ENCODE results near the gene UBFD1.
"Not testable (repeated sequence)": the region's sequence is repeated elsewhere in the genome, so short reads cannot be mapped to it uniquely, and the experiment has no call there.

Gene UBFD1

GRCh38 chr16:23527961-23528643, 29.4 kb upstream of the UBFD1 start:
- DNase-seq: no peak

- DNase-seq: no peak
Measured at GRCh38 chr16:23528644-23529310, 28.8 kb upstream of the UBFD1 start.

DNA sequence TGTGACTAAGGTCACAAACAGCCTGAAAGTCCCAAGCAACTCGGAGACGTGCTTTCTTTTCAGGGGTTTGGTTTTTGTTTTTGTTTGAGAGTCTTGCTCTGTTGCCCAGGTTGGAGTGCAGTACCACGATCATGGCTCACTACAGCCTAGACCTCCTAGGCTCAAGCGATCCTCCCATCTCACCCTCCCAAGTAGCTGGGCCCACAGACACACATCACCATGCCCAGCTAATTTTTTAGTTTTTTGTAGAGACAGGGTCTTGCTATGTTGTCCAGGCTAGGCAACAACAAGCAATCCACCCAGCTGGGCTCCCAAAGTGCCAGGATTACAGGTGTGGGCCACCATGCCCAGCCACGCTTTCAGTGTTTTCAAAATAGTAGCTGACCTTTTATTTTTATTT, 27.5 kb upstream of the UBFD1 start:
- no peak for DNase-seq

GRCh38 chr16:23532448-23532847, 25.1 kb upstream of the UBFD1 start:
- no peak for DNase-seq

- DNase-seq: no peak
Measured at GRCh38 chr16:23534868-23535860, 22.4 kb upstream of the UBFD1 start.

GRCh38 chr16:23535901-23536300, 21.6 kb upstream of the UBFD1 start:
- DNase-seq: no peak

- no peak for DNase-seq
Measured at GRCh38 chr16:23537390-23537789, 20.1 kb upstream of the UBFD1 start.

- no peak for DNase-seq
Measured at GRCh38 chr16:23538919-23539278, 18.6 kb upstream of the UBFD1 start.

DNA sequence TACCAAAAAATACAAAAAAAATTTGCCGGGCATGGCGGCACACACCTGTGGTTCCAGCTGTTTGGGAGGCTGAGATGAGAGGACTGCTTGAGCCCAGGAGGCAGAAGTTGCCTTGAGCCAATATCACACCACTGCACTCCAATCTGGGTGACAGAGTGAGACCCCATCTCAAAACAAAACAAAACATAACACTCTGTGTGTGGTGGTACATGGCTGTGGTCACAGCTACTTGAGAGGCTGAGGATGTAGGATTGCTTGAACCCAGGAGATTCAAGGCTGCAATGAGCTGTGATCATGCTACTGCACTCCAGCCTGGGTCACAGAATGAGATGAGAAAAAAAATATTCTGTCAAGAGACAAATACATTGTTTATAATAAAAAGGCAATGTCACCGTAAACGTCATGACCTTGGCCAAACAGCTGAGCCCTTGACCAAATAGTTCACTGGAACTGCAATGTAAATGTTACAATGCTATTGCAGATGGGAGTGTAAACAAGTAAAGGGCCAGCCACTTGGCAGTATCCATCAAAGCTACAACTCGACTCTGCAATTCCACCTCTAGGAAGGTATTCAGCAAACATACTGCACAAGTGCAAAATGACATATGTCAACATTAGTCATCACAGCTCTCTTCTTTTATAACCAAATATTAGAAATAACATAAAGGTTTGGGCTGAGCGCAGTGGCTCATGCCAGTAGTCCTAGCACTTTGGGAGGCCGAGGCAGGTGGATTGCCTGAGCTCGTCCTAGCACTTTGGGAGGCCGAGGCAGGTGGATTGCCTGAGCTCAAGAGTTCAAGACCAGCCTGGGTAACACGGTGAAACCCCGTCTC, 17.3 kb upstream of the UBFD1 start:
- DNase-seq: no peak

GRCh38 chr16:23540817-23541178, 16.7 kb upstream of the UBFD1 start:
- DNase-seq: not testable (repeated sequence)

GRCh38 chr16:23544436-23544835, 13.1 kb upstream of the UBFD1 start:
- DNase-seq: no peak

DNA sequence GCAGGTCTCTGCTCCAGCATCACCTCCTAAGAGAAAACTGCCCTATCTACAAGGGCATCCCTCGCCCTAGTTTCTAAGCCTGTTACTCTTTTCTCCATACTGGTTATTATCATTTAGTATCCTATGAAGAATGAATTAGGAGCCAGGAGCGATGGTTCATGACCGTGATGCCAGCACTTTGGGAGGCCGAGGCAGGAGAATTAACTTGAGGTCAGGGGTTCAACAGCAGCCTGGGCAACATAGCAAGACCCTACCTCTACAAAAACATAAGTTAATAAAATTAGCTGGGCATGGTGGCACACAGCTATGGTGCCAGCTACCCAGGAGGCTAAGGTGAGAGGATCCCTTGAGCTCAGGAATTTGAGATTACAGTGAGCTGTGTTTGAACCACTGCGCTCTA, 7.6 kb upstream of the UBFD1 start:
- DNase-seq: no peak

DNA sequence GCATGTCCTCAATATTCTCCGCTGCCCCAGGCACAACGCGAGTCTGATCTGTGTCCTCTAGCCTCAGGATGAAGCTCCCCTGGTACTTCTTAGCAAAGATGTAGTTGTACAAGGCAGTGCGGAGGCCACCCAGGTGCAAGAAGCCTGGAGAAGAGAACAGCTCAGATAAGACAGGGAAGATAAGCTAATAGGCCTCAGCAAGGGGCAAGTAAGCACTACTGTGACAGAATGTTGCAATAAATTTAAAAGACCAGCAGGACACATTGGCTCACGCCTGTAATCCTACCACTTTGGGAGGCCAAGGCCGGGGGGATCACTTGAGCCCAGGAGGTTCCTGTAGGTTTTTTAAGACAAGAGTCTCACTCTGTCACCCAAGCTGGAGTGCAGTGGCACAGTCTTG, 5.4 kb upstream of the UBFD1 start:
- DNase-seq: no peak

DNA sequence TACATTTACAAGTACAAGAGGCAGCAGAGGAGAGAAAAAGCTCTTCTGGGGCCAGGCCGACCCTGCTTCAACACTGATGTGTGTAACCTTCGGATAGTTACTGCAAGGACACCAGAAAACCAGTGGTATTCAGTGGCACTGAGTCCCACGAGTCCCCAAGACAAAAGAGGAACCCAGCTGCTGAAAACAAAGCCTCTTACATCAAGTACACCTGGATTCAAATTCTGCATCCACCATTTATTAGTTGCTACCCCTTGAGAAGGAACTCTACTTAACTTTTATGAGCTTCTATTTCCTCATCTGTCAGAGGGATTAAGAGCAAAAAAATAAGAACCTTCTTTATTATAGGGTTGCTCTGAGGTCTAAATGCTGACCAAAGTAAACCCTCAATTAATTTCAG, 3.0 kb upstream of the UBFD1 start:
- DNase-seq: no peak

- DNase-seq: no peak
Measured at GRCh38 chr16:23557779-23558702, 514 bp downstream of the UBFD1 start.

DNA sequence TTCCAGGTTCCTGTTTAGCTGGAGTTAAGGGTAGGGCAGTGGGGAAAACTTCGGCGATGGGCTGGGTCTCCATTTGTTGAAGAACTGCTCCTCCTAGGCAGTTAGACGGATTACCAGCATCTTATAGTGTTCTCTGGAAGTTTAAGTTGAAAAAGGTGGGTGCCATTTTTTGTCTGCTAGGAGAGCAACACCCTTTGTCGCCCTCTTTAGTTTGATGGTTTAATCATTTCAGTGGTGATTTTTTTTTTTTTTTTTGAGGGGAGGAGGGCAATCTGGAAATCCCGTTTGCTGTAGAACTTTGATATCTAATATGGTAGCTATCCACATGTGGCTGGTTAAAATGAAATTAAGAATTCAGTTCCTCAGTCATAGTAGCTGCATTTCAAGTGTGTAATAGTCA, 4.1 kb downstream of the UBFD1 start:
- DNase-seq: no peak

DNA sequence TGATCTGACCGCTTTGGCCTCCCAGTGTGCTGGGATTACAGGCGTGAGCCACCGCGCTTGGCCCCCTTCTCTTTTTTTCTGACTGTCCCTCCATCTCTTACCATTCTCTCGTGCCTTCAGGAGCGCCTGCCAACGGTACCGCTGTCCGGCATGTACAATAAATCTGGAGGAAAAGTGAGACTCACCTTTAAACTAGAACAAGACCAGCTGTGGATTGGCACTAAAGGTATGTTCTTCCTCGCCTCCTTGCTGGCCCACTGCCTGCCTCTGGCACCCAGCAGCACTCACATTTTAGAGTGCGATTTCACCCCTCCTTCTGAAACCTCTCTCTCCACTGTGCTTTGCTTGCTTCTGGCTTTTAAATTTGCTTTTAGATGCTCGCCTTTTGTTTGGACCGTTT, 5.0 kb downstream of the UBFD1 start:
- no peak for DNase-seq

- DNase-seq: no peak
Measured at GRCh38 chr16:23563186-23563585, 5.7 kb downstream of the UBFD1 start.

DNA sequence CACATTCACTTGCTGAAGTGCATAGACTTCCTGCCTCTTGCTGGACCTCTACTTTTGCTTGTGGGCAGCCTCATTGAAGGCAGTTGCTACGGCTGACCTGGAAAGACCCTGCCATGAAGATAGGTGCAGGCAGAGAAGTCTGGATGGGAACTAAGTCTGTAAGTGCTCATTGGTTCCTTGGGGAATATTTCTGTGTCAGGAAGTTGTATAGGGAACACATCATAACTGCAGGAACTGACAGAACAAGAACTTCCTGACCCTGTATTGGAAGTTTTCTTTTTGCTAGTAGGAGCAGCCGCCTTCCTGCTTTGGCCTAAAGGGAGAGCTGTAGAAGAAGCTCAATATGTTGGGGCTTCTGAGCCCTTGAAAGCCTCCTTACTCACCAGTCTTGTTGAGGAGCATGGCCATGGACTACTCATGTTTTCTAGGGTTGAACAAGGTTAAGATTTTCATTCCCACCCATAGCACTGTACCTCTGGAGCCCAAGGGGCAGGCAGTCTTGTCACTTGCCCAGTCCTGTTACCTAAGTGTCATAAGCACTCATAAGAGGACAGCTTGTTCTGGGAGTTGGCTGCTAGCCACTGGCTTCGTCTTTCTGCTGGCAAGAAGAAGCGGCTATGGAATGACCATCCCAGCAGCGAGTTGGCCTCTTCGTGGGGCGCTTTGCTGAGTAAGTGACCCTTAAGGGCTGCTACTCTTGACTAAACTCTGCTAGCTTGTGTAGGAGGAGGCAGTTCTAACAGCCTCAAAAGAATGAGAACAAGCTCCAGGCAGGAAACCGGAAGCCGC, 7.2 kb downstream of the UBFD1 start:
- no peak for DNase-seq

GRCh38 chr16:23566724-23567123, 9.2 kb downstream of the UBFD1 start:
- DNase-seq: no peak

GRCh38 chr16:23567602-23568001, 10.1 kb downstream of the UBFD1 start:
- no peak for DNase-seq

Measured in CD4-positive, alpha-beta T cell treated with Interferon alpha-2 for 1 hour (primary cell).